ENCODE data around the gene ZFR2.

DNA sequence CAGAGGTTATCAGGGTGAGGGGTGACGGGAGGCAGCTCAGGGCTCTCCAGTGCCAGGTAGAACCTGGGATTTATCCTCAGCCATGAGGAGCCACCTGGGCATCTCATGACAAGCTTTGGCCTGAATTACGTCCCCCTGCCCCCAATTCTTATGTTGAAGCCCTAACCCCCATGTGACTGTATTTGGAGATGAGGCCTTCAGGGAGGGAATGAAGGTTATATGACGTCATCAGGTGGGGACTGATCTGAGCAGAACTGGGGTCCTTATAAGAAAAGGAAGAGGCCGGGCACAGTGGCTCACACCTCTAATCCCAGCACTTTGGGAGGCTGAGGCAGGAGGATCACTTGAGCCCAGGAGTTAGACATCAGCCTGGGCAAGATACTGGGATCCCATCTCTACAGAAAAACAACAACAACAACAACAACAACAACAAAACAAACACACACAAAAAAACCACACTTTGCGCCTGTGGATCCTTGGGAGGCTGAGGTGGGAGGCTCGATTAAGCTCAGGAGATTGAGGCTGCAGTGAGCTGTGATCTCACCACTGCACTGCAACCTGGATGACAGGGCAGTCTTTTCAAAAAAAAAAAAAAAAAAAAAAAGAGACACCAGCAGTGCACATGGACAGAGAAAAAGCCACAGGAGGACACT, 18.4 kb downstream of the ZFR2 start:
- TF ChIP-seq, protein P1, sequence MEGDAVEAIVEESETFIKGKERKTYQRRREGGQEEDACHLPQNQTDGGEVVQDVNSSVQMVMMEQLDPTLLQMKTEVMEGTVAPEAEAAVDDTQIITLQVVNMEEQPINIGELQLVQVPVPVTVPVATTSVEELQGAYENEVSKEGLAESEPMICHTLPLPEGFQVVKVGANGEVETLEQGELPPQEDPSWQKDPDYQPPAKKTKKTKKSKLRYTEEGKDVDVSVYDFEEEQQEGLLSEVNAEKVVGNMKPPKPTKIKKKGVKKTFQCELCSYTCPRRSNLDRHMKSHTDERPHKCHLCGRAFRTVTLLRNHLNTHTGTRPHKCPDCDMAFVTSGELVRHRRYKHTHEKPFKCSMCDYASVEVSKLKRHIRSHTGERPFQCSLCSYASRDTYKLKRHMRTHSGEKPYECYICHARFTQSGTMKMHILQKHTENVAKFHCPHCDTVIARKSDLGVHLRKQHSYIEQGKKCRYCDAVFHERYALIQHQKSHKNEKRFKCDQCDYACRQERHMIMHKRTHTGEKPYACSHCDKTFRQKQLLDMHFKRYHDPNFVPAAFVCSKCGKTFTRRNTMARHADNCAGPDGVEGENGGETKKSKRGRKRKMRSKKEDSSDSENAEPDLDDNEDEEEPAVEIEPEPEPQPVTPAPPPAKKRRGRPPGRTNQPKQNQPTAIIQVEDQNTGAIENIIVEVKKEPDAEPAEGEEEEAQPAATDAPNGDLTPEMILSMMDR (conservative IDR thresholded peaks at IDR 0.05; ENCODE audit: low read depth, low read length), result no peak
- no peak for TF ChIP-seq EZH2 (IDR thresholded peaks at IDR 0.05; ENCODE audit: borderline replicate concordance, low read depth, low read length, poor library complexity, severe bottlenecking)
